Hematopoietic multipotent progenitor cell (in vitro differentiated cells): Measurements from ENCODE around the gene VGLL4. TPM values are rescaled to one million over a fixed set of nuclear protein-coding genes. Genes with fewer than 3 reads are reported as not detected.
A peak's percentile ranks its signal among the peaks of the same experiment; 100 is the strongest.
"Not testable (repeated sequence)": the region's sequence is repeated elsewhere in the genome, so short reads cannot be mapped to it uniquely, and the experiment has no call there.

Experiments
- DNase-seq, 3 donors: peaks; one replicate each; pipeline ENCODE4 v3.0.0-alpha.2; 2011 to 2015; ENCODE audit warnings: low read depth in 2 of 3, low spot score in 2 of 3
- total RNA-seq: library from RNA; depleted of rRNA; stranded (reverse); fragments of >200 nt; gene quantifications from one replicate; pipeline ENCODE4 v1.2.3, GENCODE V29; 2012

VGLL4 gene, protein sequence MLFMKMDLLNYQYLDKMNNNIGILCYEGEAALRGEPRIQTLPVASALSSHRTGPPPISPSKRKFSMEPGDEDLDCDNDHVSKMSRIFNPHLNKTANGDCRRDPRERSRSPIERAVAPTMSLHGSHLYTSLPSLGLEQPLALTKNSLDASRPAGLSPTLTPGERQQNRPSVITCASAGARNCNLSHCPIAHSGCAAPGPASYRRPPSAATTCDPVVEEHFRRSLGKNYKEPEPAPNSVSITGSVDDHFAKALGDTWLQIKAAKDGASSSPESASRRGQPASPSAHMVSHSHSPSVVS
- total RNA-seq = 63.3 TPM

DNA sequence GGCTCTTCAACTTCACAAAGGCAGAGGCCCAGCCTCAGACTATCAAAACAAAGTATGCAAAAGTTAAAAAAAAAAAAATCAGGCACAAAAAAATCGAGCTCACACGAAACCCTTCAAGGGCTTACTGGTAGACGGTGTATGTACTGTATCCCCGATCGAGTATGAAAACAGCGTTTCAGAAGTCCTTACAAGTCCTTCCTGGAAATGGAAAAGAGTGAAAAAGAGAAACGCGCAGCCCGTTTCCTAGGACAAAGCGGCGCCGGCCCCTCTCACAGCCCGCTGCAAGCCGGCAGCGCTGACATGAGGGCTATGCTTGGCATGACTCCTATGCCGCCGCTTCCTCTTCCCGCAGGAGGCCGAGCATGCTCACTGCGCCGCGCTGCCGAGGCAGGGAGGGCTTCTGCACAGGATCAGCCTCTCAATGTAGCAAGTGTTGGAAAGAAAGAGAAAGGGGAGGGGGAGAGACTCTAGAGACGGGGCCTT lies at the start of gene VGLL4:
TSS of gene VGLL4 (minus strand) at position 311 of the 483 bp plus-strand sequence. CDS start 397 bp downstream, outside the sequence.
- peak in 2 of 3 donors; percentile 84 to 85 for DNase-seq

DNA sequence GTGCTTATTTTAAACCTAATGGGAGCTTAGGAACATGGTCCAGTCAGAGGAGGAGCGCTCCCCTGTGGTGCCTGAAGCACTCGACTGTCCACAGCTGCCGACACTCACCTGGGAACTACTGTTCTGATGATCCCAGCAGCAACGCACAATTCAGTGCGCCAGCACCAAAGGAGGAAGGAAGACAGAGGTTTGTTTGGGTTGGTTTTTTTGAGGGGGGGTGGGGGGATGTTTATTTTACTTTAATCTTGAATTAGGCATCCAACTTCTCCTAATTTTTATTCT lies 48.8 kb upstream of the VGLL4 start:
- peak in 1 of 3 donors; percentile 8 for DNase-seq

DNA sequence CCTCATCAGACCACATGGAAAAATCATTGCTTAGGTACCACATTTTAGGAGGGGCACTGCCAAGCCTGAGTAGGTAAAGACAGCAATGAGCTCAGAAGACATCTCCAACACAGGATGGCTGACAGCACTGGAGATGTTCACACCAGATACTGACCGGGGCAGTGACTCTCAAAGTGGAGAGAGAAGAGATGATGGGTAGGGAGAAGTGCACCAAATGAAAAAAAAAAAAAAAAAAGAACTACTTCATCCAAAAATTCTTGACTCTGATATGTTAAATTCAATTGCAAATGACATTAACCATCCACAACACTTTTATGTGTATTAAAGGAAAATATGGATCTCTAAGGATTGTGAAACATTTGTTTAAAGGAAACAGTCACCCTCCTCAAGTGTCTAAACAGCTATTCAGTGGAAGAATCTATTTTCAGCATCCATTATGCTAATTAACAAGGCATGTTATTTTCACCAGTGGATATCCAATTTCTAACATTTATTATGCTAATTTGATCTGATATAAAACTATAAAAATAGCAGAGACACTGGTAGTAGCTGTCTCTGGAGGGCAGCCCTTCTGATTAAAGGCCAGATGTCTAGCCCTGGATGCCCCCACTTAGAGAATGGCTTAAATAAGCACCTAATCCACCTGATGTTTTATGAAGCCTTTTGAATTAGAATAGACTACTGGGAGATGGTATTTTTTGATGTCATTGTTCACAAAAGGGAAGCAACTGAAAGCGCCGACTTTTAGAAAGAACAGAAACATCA lies 48.2 kb upstream of the VGLL4 start:
- DNase-seq = no peak

DNA sequence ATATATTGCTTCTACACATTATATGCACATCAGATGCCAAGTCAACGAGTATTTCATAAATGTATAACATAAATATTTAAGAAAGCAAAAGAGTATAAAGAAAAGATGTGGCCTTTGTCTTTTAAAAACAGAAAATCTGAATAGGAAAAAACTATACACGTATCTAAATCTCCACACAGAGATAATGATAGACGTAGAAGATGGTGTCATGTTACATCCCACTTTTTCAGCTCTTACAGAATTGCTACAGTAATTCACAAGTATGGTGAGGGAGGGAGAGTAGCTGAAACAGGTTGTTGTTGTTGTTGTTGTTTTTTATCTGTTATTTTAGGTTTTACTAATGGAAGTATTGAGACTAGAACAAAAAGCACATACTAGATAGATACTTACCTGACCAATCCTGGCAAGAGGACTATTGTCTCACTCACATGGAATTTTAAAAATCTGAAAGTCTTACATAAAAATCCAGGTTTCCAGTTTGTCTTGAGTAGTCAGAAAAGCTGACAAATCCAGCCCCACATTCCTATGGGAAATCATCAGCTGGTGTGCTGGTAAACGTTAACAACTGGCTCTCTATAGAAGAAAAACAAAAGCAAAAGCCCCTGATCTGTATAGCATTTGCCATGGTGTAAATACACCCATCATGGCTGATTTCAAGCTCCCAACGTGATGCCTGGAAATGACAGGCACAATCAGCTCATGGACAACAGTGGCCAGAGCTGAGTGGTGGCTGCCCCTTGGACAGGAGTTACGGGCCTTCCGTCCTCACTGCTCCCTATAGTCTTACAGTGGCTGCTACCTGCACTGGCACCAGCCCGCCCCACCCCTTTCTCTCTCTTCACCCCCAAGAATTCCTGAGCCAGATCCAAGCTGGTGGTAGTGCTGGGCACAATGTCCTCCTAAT lies 47.4 kb upstream of the VGLL4 start:
- DNase-seq = no peak

DNA sequence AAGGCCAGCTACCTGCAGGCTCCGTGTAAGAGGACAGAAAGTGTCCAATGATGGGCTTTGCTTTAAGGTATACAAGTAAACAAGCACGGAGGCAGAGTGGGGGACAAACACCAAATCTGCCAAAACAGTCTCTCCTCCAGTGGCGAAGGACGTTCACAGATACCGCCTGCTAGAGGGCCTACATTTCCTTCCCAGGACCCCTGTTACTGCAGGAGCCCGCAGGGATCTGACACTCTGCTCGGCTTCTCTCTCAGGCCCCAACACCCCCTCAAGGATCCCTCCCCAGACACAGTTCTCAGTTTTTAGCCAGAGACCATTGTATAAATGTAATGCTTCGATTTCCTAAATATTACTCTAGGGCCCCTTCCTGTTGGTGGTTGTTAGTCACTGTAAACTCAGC lies 46.0 kb upstream of the VGLL4 start:
- no peak for DNase-seq

DNA sequence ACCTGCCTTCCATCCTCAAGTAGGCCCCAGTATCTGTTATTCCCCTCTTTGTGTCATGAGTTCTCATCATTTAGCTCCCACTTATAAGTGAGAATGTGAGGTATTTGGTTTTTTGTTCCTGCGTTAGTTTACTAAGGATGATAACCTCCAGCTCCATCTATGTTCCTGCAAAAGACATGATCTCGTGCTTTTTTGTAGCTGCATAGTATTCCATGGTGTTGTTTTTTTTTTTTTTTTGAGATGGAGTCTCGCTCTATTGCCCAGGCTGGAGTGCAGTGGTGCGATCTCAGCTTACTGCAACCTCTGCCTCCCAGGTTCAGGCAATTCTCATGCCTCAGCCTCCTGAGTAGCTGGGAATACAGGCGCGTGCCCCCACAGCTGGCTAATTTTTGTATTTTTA lies 41.3 kb upstream of the VGLL4 start:
- not testable (repeated sequence) for DNase-seq

DNA sequence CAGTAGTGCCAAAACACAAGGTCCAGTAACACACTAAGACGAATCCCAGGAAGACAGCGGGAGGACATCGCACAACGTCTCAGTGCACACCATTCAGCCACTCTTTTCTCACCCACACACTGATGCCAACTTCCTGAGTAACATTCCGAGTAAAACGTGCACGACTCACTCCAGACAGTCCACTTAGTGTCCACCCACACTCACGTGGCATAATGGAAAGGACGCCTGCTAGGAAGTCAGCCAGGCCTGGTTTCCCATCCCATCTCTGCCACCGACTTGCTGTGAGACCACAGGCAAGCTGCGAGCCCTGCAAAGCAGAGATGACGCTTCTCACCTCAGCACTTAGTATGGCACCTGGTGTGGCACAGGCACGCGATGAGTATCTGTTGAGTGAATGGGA lies 36.8 kb upstream of the VGLL4 start:
- no peak for DNase-seq

DNA sequence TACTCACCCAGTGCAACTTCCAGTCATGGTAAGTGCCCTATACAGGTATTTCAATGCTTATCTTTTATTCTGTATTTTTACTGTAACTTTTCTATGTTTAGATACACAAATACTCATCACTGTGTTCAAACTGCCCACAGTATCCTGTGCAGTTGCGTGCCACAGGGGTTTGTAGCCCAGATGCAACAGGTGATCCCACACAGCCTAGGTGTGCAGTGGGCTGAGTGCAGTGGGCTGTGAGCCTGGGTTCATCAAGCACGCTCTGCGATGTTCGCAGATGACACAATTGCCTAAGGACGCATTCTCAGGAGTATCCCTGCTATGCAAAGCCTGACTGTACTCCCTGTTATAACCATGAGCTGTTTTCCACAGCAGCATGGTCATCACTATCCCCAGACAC lies 36.2 kb upstream of the VGLL4 start:
- no peak for DNase-seq

DNA sequence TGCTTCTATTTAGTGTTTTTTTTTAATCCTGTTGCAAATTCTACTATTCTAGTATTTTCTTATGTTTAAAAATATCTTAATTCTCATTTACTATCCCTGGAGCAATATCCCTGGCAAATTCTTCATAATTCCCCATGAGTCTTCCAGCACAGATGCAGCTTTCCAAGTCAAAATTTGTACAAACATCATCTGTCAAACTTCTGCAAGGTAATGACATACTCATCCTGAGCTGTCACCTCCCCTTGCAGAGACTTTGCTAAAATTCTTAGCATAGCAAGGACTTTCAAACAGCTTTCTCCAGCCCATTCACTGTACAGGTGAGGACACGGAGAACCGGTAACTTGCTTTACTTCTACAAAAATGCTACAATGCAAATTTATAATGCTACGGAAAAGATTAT lies 28.6 kb upstream of the VGLL4 start:
- DNase-seq = no peak

DNA sequence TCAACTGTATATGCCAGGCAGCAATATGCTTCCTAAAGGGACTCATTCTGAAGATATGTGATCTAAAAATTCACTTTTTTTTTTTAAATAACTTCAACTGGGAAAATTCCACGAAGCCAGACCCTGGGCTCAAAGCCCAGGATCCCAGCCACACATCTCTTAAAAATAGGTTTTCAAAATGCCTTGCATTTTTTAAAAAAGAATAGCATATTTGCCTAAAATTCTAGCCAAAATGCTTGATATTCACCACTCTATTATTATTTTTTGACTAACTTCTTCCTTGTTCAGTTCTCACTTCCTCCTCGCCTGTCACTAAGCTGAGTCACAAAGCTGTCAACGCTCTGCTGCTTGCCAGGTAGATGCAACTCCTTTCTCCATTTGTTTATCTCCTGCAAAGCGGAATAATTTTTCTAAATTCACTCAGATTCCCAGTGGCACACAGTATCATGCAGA lies 28.0 kb upstream of the VGLL4 start:
- DNase-seq = peak in 2 of 3 donors; percentile 18 to 43

DNA sequence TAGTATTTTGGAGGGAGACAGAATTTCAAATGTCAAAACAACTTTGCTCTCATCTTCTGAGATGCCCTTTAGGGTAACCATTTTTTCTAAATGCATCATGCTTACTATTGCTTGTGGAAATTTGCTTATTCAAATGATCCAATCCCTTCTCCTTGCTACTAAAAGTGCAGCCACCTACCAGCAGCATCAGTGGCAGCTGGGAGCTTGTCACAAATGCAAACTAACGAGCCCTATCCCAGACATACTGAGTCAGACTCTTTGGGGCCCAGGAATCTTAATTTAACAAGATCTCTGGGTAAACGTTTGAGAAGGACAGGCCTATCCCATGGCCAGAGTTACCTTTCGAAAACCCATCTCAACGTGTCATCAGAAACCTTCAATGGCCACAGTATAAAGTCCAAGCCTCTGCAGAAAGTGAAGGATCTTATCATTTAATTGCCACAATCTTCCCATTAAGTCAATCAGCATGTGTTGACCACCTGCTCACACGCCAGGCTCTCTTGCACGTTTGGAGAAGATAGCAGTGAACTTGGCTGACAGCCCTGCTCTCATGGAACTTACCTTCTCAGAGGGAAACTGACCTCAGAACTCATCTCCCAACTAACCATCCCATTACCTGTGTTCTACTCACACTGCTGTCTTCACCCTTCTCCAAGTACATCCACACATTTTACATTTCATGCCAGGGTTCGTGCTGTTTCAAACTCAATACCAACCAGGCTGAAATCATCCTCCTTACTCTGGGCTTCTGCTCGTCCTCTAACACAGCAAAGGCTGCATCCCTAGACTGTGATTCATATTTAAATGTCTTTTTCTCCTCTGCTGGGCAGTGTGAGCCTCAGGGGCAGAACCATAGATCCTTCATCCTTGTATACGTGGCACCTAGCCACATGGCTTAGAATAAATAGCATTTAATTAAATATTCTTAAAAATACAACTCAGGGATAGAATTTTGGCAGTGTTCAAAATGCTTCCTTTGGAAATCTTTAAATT lies 24.8 kb upstream of the VGLL4 start:
- DNase-seq = no peak

DNA sequence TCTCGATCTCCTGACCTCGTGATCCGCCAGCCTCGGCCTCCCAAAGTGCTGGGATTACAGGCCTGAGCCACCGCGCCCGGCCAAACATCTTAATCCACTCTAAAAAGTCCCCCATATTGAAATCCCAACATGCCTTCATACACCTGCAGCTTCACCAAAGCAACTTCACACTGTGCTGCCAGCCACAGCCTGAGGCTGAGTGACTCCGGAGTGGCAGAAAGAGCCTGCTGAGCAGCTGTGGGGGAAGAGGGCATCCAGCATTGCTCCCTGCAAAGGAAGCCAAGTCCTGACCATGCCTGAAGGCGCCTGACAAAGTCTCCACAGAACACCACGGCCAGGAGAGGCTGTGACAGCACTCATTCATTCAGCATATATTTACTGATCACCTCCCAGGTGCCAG lies 21.6 kb upstream of the VGLL4 start:
- DNase-seq = no peak

DNA sequence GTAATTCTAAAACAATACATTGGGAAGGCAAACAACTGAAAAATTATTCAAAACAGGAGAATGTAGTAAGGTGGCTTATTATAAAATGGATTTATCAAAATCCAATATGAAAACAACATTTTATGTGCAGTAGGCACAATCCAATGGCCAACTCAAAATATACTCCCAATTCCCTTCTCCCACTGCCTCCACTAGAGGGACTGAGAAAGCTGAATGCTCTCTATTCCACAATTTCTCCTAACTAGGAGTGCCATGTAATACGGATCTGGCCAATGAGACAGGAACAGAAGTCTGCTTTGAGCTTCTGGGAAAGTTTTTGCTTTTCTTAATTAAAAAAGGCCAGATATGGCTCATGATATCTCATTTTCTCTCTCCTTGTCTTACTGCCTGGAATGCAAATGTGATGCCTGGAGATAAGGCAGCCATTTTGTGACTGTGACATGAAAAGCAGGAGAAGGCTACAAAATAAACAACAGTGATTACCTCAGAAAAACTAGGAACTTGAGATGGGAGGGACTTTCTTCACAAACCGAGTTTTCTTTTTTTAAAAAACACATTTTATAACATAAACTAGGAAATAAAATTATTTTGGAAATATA lies 18.8 kb upstream of the VGLL4 start:
- DNase-seq = no peak

DNA sequence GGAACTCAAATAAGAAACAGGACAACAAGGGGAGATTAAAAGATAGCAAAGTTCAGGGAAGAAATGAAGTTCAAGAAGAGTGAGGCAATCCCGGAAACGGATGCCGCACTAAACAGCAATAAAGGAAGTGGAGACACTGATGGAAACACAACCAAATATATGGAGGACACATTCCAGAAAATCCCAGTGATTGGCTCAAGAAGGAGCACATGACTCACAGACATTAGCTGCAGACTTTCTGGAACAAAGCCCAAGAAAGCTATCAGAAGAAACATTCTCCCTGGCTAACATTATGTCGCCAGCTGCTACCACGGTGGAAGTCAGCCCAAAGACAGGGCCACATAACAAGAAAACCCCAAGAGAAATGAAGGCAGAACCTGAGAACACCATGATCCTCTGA lies 18.1 kb upstream of the VGLL4 start:
- peak in 1 of 3 donors; percentile 53 for DNase-seq

DNA sequence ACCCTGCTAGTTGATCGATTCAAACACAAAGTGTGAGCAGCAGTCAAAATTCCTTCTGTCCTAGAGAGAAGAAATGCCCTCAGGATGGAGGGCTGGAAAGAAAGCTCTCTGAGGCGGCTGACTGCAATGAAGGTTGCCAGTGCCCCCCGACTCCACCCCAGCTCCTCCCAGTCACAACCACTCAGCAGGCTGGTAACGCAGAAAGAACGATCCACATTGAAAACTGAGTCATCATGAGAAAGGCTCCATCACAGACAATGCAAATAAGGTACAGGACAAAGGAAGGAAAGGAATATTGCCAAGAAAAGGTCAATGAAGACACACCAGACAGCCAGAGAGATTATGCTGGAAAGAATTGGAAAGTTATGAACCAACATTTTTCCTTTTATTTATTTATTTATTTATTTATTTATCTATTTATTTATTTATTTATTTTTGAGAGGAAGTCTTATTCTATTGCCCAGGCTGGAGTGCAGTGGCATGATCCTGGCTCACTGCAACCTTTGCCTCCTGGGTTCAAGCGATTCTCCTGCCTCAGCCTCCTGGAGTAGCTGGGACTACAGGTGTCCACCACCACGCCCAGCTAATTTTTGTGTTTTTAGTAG lies 17.4 kb upstream of the VGLL4 start:
- DNase-seq = no peak

DNA sequence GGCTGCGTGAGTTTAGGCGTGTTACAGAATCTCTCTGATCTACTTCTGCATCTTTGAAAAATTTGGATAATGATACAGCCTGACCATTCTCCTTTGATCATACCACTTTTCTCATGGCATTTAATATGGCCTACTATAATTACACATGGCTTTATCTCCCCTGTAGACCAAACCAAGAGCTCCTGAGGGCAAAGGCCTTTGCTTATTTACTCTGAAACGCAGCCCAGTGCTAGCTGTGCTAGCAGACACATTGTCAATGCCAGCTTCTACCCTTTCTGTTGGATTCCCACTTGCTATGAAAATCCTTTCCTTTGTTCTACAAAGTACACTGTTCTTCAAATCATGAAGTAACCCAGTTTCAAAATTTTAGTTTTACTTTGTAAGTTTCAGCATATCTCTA lies 16.5 kb upstream of the VGLL4 start:
- DNase-seq = no peak

DNA sequence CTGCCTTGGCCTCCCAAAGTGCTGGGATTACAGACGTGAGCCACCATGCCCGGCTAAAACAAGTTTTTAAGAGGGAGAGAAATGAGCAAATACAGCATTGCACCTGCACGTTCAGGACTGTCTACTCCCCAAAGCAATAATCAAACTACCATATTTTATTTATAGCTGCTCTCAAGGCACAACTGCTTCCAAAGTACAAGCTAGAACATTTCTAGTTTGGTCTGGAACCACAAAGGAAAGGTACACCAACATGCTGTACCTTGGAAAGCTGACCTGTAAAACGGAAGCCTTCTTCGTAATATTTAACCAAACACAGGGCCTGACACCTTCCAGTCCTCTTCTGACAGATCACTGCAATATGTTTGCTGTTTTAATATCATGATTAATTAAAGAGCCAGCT lies 14.5 kb upstream of the VGLL4 start:
- DNase-seq = no peak

DNA sequence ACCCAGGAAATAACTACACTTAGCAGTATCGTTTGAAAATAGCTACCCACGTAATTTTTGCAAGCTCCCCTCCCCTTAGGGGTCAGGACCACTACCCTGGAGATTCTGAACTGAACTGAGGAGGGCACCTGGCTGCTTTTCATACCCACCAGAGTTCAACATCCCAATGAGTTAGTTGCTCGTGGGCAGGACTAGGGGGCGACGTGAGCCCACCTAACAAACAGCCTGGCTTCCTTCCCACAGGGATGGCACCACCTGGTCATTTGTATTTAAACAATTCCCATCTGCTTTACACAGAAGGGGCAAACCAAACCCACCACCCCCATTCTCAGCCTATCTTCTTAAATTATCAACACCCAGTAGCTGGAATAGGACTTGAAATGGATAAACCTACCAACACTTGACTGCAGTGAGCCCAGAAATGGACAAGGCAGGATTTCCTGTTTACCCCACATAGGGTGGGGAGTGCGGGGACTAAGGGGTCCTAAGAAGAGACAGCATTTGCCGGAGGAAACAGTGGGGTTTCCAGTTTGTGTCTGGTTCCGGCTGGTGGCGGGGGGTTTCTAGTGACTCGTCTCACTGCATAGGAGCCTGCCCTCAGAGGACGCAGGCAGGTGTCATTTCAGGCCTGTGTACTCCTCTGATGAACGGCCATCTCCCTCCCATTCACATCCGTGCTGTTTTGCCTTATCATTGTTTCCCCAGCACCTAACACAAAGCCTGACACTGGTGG lies 11.6 kb upstream of the VGLL4 start:
- DNase-seq = peak in 2 of 3 donors; percentile 69 to 86
